Activated CD4-positive, alpha-beta T cell treated with anti-CD3 and anti-CD28 coated beads, Interleukin-2, Interleukin-6, amounts not matched to agents 100 ng/mL and 50 ng/mL, durations not matched to agents 16 hours and 8 hours (primary cell): ENCODE results near the gene PACRG.

Experiments
- DNase-seq: peaks from one replicate; pipeline ENCODE4 v3.0.0-alpha.2; 2020

Gene PACRG

GRCh38 chr6:163323705-163324104, 595.9 kb downstream of the PACRG start:
- no peak for DNase-seq

GRCh38 chr6:163324326-163324687, 596.5 kb downstream of the PACRG start:
- DNase-seq, result no peak

DNA sequence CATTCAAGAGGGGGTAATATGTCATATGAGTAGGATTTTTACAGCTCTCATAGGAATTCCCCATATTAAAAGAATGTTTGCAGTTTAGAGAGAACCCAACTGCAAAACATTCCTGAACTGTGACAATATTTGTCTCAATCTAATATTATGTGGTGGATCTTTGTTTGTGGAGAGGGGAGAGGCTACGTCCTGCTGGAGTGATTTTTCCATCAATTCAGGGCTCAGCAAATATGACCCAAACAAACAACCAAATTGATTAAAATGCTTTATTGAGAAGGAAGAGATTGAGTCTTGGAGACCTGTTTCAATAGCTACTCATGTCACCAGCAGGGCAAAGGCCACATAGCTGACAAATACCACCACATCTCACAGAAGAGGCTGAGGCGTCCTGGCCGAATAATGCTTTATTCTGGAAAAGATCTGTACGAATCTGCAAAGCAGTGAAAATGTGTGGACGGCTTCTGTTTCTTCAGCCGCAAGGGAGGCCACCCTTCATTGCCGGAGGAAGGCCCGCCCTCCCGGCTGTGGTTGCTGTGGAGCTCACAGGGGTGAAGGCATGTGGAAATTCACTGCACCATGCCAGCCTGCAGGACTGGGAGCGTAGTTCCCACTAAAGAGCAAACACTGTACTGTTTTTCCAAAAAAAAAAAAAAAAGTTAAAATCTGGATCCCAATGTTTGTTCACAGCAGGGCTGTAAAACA, 597.1 kb downstream of the PACRG start:
- no peak for DNase-seq

GRCh38 chr6:163325390-163325784, 597.6 kb downstream of the PACRG start:
- DNase-seq, result no peak

DNA sequence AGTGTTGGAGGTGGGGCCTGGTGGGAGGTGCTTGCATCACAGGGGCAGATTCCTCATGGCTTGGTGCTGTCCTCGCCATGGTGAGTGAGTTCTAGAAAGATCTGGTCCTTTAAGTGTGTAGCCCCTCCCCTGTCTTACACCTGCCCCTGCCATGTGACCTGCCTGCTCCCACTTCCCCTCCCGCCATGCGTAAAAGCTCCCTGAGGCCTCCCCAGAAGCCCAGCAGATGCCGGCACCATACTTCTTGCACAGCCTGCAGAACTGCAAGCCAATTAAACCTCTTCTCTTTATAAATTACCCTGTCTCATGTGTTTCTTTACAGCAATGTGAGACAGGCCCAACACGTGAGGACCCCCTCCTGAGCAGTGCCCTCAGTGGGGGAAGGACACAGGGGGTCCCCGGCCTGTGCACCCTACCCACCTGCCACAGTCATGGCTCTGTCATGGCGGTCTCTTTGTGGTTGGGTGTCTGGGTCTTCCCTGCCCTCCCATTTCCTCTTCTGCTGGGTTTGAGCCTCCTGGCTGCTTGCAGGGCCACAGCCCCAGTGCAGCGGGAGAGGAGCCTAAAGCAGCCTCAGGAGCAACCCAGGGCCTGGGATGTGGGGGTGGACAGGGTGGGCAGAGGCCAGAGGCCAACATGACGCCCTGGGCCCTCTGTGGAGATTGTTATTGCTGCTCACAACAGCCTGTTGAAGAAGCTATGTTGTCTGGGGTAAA, 599.5 kb downstream of the PACRG start:
- DNase-seq, result no peak

- no peak for DNase-seq
Observed at GRCh38 chr6:163327921-163328320, 600.1 kb downstream of the PACRG start.

DNA sequence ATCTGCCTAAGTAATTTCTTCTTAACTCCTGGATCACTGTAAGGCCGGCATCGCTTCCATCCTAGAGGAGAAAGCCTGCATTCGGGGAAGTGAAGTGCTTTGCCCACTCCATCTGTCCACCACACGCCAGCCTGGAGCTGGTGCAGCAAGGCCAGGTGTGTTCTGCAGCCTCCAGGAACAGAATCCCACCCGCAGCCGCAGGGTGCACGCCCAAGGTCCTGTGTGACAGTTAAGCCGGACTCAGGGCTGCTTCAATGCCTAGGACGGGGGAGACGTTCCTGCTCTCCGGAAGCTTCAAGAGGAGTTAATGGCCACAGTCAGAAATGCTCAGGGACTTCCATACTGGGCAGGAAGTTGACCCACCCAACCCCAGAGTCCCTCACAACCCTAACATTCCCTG, 600.6 kb downstream of the PACRG start:
- DNase-seq, result no peak

DNA sequence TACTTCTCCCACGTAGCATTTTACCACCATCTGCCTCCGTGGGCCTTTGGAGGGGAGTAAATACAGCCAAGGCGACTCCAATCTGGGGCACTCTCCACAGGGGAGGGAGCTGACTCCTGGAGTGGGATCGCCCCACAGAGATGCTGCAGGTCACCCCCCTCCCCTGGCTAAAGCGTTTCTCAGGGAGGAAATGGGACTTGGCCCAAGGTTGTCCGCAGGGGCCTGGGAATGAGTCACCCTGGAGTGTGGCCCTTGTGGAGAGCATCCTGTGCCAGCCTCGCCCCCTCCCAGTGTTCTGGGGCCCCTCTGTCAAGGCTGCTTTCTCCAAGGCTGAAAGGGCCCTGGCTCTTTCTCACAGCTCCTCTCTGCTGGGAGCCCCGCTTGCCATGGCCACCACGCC, 602.2 kb downstream of the PACRG start:
- no peak for DNase-seq

GRCh38 chr6:163331245-163331644, 603.5 kb downstream of the PACRG start:
- DNase-seq, result no peak

DNA sequence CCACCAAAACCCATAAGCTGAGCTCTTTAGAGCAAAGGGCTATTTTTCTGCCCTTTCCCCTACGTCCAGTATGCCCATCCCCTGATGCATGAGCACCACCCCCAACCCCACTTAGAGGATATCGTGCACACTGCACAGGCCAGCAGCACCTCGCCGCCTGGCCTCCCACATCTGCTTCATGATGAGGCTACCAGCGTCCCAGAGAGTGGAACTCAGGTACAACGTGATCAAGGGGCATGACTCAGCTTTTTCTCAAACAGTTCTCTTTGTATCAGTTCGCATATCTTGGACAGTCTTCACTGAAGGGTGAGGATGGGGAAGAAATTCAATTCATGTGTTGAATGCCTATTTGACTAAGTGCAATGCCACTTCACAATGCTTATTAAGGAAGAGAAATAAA, 604.8 kb downstream of the PACRG start:
- DNase-seq, result no peak

DNA sequence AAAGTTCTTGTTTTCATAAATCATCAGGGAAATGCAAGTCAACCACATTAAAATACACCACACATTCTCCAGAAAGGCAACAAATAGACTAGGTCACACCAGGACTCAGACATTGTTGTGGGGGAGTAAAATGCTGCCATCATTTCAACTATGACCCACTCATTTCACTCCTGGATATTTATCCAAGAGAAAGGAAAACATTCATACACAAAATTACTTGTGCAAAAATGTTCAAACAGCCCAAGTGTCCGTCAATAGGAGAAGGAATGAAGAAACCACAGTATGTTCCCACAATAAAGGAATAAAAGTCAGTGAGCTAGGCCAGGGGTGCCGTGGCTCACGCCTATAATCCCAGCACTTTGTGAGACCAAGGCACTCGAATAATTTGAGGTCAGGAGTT, 605.3 kb downstream of the PACRG start:
- DNase-seq, result no peak

GRCh38 chr6:163333701-163334663, 606.2 kb downstream of the PACRG start:
- DNase-seq, result no peak

GRCh38 chr6:163335056-163335455, 607.3 kb downstream of the PACRG start:
- no peak for DNase-seq

GRCh38 chr6:163335671-163336545, 608.1 kb downstream of the PACRG start:
- DNase-seq, result no peak

- DNase-seq, result no peak
Observed at GRCh38 chr6:163336961-163337360, 609.2 kb downstream of the PACRG start.

- DNase-seq, result no peak
Observed at GRCh38 chr6:163337958-163338357, 610.2 kb downstream of the PACRG start.

- DNase-seq, result no peak
Observed at GRCh38 chr6:163338671-163339405, 611.1 kb downstream of the PACRG start.

- DNase-seq, result no peak
Observed at GRCh38 chr6:163339466-163339865, 611.7 kb downstream of the PACRG start.

DNA sequence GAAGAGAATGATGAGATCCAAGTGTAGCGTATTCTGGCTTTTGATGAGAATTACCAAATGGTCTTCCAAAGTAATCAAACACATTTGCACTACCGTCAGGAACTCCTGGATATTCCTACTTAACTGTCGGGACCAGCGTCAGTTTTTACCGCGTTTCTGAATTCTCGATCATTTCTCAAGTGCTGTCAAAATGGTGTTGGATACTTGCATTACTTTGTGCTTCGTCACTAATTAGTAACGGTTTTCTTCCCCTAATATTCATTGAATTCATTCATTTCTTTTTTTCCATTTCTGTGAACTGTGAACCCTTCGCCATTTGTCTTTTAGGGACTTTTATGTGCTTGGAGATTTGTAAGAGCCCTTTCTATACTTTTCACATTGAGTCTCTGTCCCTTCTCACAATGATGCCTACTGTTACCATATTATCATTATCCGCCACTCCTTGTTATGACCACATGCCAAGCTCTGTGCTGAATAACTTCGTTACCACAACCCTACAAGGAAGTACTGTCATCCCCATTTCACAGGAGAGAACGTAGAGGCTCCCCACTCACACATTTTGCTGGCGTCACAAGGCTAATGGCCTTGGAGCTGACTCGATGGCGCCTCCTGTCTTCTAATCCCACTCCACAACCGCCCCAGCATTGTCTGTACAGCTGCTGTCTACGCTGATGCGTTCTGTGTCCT, 612.6 kb downstream of the PACRG start:
- DNase-seq, result no peak

DNA sequence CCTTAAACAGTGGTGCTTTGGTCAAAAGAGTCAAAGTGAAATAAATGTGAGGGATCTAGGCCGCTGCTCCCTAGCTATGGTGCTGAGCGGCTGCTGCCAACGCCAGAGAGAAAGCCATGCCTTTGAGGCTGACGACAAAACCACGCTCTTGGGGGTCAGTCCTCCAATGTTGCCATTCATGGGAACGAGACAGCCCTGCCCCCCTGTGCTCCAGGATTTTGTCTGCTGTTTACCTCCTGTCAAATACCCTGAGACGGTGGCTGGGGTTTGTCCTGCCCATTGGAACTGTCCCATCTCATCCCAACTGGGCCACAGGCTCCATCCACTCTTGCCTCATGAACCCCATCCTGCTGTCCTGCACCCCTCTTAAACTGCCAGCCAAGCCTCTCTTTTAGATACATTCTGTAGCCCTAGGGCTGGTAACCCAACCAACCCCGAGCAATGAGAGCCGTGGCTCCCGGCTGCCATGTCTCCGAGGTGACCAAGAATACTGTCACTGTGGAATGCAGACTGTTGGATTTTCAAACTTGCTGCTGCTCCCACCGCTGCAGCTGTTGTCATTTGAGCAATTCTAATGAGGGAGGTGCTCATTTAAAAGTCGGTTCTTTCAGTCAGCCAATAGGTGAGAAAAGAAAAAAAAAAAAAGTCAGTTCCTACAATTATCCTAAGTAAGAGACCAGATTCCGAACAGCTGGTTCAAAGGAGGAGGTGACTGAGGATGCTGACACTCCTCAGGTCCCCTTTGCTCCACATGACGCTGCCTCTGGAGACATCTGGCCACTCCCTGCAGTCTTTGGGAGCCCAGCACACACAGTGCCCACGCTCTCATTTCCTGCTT, 613.7 kb downstream of the PACRG start:
- DNase-seq, result no peak
